SIG-M5 treated with dmso at 0.1 percent for 504 hours (cell line): ENCODE results near the gene RPN1.

ENCODE experiments used
- DNase-seq: peaks from one replicate; lab custom pipeline; 2025; ENCODE audit not compliant: unreplicated experiment; lab: John Stamatoyannopoulos, UW

The RPN1 gene

GRCh38 chr3:128585189-128585588 is 65.4 kb downstream of the RPN1 start:
- no peak for DNase-seq

- DNase-seq, result peak; percentile 36
Observed at GRCh38 chr3:128584412-128585020, 66.1 kb downstream of the RPN1 start.

- no peak for DNase-seq
Observed at GRCh38 chr3:128581566-128581965, 69.1 kb downstream of the RPN1 start.

- DNase-seq, result no peak
Observed at GRCh38 chr3:128579927-128580326, 70.7 kb downstream of the RPN1 start.

GRCh38 chr3:128578346-128578745 is 72.3 kb downstream of the RPN1 start:
- no peak for DNase-seq

- no peak for DNase-seq
Observed at GRCh38 chr3:128577711-128578110, 72.9 kb downstream of the RPN1 start.

GRCh38 chr3:128576290-128576689 is 74.3 kb downstream of the RPN1 start:
- no peak for DNase-seq

GRCh38 chr3:128575777-128576176 is 74.8 kb downstream of the RPN1 start:
- no peak for DNase-seq

- no peak for DNase-seq
Observed at GRCh38 chr3:128573707-128574162, 76.9 kb downstream of the RPN1 start.

GRCh38 chr3:128573160-128573559 is 77.5 kb downstream of the RPN1 start:
- DNase-seq, result no peak

- no peak for DNase-seq
Observed at GRCh38 chr3:128572644-128573105, 77.9 kb downstream of the RPN1 start.

GRCh38 chr3:128572013-128572412 is 78.6 kb downstream of the RPN1 start:
- DNase-seq, result no peak
